Skeletal muscle satellite cell (primary cell): Measurements from ENCODE around the gene FHOD1.

Experiments
- H3K27me3 ChIP-seq: 2 replicates; pipeline ENCODE4 v1.7.0; 2013; ENCODE audit warnings: low read length; ENCODE audit not compliant: control insufficient read depth, insufficient read depth
- H3K36me3 ChIP-seq: 2 replicates; pipeline ENCODE4 v1.7.0; 2013; ENCODE audit warnings: mild to moderate bottlenecking, control low read depth, low read length; ENCODE audit not compliant: insufficient read depth
- H3K4me1 ChIP-seq: 2 replicates; pipeline ENCODE4 v1.7.0; 2013; ENCODE audit warnings: low read length; ENCODE audit not compliant: control insufficient read depth, insufficient read depth
- H3K4me2 ChIP-seq: 2 replicates; pipeline ENCODE4 v1.7.0; 2013; ENCODE audit warnings: mild to moderate bottlenecking, low read length
- H3K4me3 ChIP-seq: 2 replicates; pipeline ENCODE4 v1.7.0; 2013; ENCODE audit warnings: low read length
- H3K9ac ChIP-seq: 2 replicates; pipeline ENCODE4 v1.7.0; 2013; ENCODE audit warnings: mild to moderate bottlenecking, low read depth, low read length, moderate library complexity
- H3K9me3 ChIP-seq: replicated peaks from 2 replicates; pipeline ENCODE4 v1.7.0; 2013; ENCODE audit warnings: mild to moderate bottlenecking, control low read depth, low read length

The FHOD1 gene

GRCh38 chr16:67206838-67207248 lies 40.4 kb downstream of the FHOD1 start:
- Histone ChIP-seq H3K9ac (no peak overlapping the region), H3K4me2 (no peak overlapping the region), H3K4me1 (peaks cover 22% of the 10 kb centered on the region), H3K27me3 (no peaks in the 10 kb centered on the region), H3K9me3 (no peaks in the 10 kb centered on the region), H3K36me3 (peaks cover 10% of the 10 kb centered on the region), H3K4me3 (no peak overlapping the region)

- no peak overlapping the region for H3K4me3 ChIP-seq
- H3K27me3 ChIP-seq, result no peaks in the 10 kb centered on the region
Measured at GRCh38 chr16:67206129-67206837, 41.0 kb downstream of the FHOD1 start.

GRCh38 chr16:67204076-67204475 lies 43.2 kb downstream of the FHOD1 start:
- Histone ChIP-seq H3K36me3 (peaks cover 26% of the 10 kb centered on the region), H3K9ac (no peak overlapping the region), H3K4me3 (no peak overlapping the region), H3K27me3 (no peaks in the 10 kb centered on the region), H3K4me1 (peaks cover 22% of the 10 kb centered on the region), H3K4me2 (no peak overlapping the region), H3K9me3 (no peaks in the 10 kb centered on the region)

More at GRCh38 chr16:67206129-67206837, 41.0 kb downstream of the FHOD1 start:
- Histone ChIP-seq H3K4me2 (no peak overlapping the region), H3K9ac (no peak overlapping the region), H3K36me3 (peaks cover 16% of the 10 kb centered on the region), H3K4me1 (peaks cover 22% of the 10 kb centered on the region), H3K9me3 (no peaks in the 10 kb centered on the region)

GRCh38 chr16:67202956-67203493 lies 44.3 kb downstream of the FHOD1 start:
- Histone ChIP-seq H3K36me3 (peaks cover 31% of the 10 kb centered on the region), H3K27me3 (no peaks in the 10 kb centered on the region), H3K4me1 (peaks cover 19% of the 10 kb centered on the region), H3K4me2 (no peak overlapping the region), H3K9me3 (no peaks in the 10 kb centered on the region), H3K4me3 (no peak overlapping the region), H3K9ac (no peak overlapping the region)

- H3K9ac ChIP-seq, result no peak overlapping the region
- no peaks in the 10 kb centered on the region for H3K9me3 ChIP-seq
- peaks cover 37% of the 10 kb centered on the region for H3K36me3 ChIP-seq
- H3K27me3 ChIP-seq, result no peaks in the 10 kb centered on the region
- peaks cover 13% of the 10 kb centered on the region for H3K4me1 ChIP-seq
- H3K4me2 ChIP-seq, result no peak overlapping the region
- H3K4me3 ChIP-seq, result no peak overlapping the region
Measured at GRCh38 chr16:67202426-67202825, 44.9 kb downstream of the FHOD1 start.

GRCh38 chr16:67201411-67202345 lies 45.6 kb downstream of the FHOD1 start:
- H3K4me1 ChIP-seq, result peaks cover 5% of the 10 kb centered on the region
- H3K4me3 ChIP-seq, result no peak overlapping the region
- no peaks in the 10 kb centered on the region for H3K9me3 ChIP-seq
- H3K4me2 ChIP-seq, result no peak overlapping the region
- H3K9ac ChIP-seq, result no peak overlapping the region
- peaks cover 45% of the 10 kb centered on the region for H3K36me3 ChIP-seq
- no peaks in the 10 kb centered on the region for H3K27me3 ChIP-seq

- Histone ChIP-seq H3K9ac (no peak overlapping the region), H3K4me2 (no peak overlapping the region), H3K4me1 (no peaks in the 10 kb centered on the region), H3K27me3 (no peaks in the 10 kb centered on the region), H3K4me3 (no peak overlapping the region), H3K9me3 (no peaks in the 10 kb centered on the region), H3K36me3 (peaks cover 57% of the 10 kb centered on the region)
Measured at GRCh38 chr16:67200491-67200890, 46.8 kb downstream of the FHOD1 start.

- peaks cover 64% of the 10 kb centered on the region for H3K36me3 ChIP-seq
- H3K4me1 ChIP-seq, result no peaks in the 10 kb centered on the region
- H3K9me3 ChIP-seq, result no peaks in the 10 kb centered on the region
- no peak overlapping the region for H3K4me3 ChIP-seq
- H3K27me3 ChIP-seq, result no peaks in the 10 kb centered on the region
- H3K4me2 ChIP-seq, result no peak overlapping the region
- H3K9ac ChIP-seq, result no peak overlapping the region
Measured at GRCh38 chr16:67199808-67200198, 47.5 kb downstream of the FHOD1 start.

GRCh38 chr16:67199011-67199807 lies 48.1 kb downstream of the FHOD1 start, which contains the start of gene ELMO3:
Gene ELMO3 (plus strand): TSS chr16:67199131. CDS start chr16:67199327, 196 bp downstream.
- Histone ChIP-seq H3K36me3 (peaks cover 66% of the 10 kb centered on the region), H3K9ac (no peak within 1 kb of the TSS), H3K4me1 (peaks cover 2% of the 10 kb centered on the region), H3K9me3 (no peaks in the 10 kb centered on the region), H3K4me3 (no peak within 1 kb of the TSS), H3K4me2 (no peak within 1 kb of the TSS), H3K27me3 (no peaks in the 10 kb centered on the region)

GRCh38 chr16:67198238-67198734 lies 49.0 kb downstream of the FHOD1 start:
- H3K4me2 ChIP-seq, result no peak overlapping the region
- H3K4me1 ChIP-seq, result peaks cover 11% of the 10 kb centered on the region
- no peaks in the 10 kb centered on the region for H3K9me3 ChIP-seq
- H3K4me3 ChIP-seq, result no peak overlapping the region
- H3K36me3 ChIP-seq, result peaks cover 69% of the 10 kb centered on the region
- H3K9ac ChIP-seq, result no peak overlapping the region
- no peaks in the 10 kb centered on the region for H3K27me3 ChIP-seq

GRCh38 chr16:67197704-67198103 lies 49.6 kb downstream of the FHOD1 start:
- Histone ChIP-seq H3K36me3 (peaks cover 73% of the 10 kb centered on the region), H3K4me2 (no peak overlapping the region), H3K27me3 (no peaks in the 10 kb centered on the region), H3K9ac (no peak overlapping the region), H3K4me3 (no peak overlapping the region), H3K4me1 (peaks cover 16% of the 10 kb centered on the region), H3K9me3 (no peaks in the 10 kb centered on the region)
